Tibial nerve (tissue), 4 donors: Measurements from ENCODE around the gene SLC17A7. TPM values are rescaled to one million over a fixed set of nuclear protein-coding genes. Genes with fewer than 3 reads are reported as not detected.
A peak's percentile ranks its signal among the peaks of the same experiment; 100 is the strongest.

Experiments
- DNase-seq, 2 donors: peaks; one replicate each; pipeline ENCODE4 v3.0.0-alpha.2; 2019; ENCODE audit warnings: low spot score in 2 of 2
- H3K27ac ChIP-seq, 4 donors: fragments of 200-600 bp; sonication (generic) in 3 of 4; one replicate each; pipeline ENCODE4 v1.5.1; 2017 to 2019; ENCODE audit warnings: mild to moderate bottlenecking in 1 of 4
- H3K27me3 ChIP-seq, 2 donors: fragments of 200-600 bp; sonication (generic) in 1 of 2; one replicate each; pipeline versions ENCODE4 v1.5.1 to v1.6.0; 2017 to 2019
- H3K36me3 ChIP-seq, 3 donors: fragments of 200-600 bp; sonication (generic); one replicate each; pipeline ENCODE4 v1.5.1; 2018 to 2019
- H3K4me1 ChIP-seq, 4 donors: fragments of 200-600 bp; sonication (generic) in 3 of 4; one replicate each; pipeline ENCODE4 v1.5.1; 2017 to 2019
- H3K4me3 ChIP-seq, 4 donors: fragments of 200-600 bp; sonication (generic) in 3 of 4; one replicate each; pipeline ENCODE4 v1.5.1; 2017 to 2019; ENCODE audit warnings: mild to moderate bottlenecking in 1 of 4, moderate library complexity in 1 of 4
- H3K9me3 ChIP-seq, 4 donors: fragments of 200-600 bp; sonication (generic) in 3 of 4; one replicate each; pipeline ENCODE4 v1.5.1; 2017 to 2019
- EP300 ChIP-seq, 2 donors: sonication (generic); formaldehyde crosslinking; IDR thresholded peaks; one replicate each; pipeline ENCODE4 v1.6.1; 2017; ENCODE audit warnings: antibody characterized with exemption in 2 of 2, mild to moderate bottlenecking in 1 of 2
- POLR2A ChIP-seq, 2 donors: fragments of 450-650 bp; IDR thresholded peaks; one replicate each; pipeline ENCODE4 v1.6.1; 2017; ENCODE audit warnings: antibody characterized with exemption in 2 of 2, mild to moderate bottlenecking in 2 of 2, moderate library complexity in 2 of 2
- WGBS, 2 donors: methylation state at CpG; one replicate each; pipeline ENCODE4 v1.1.5; 2018; 5-methylcytosine and 5-hydroxymethylcytosine counted together
- total RNA-seq, 4 donors: library from RNA; depleted of rRNA; stranded (reverse); fragments of >200 nt; gene quantifications; one replicate each; pipeline ENCODE4 v1.1.0, GENCODE V29; 2016
- TF ChIP-seq, protein P1 (sequence below), 5 experiments: fragments of 200-600 bp in 3 of 5; fragments of 450-650 bp in 2 of 5; sonication (generic) in 3 of 5; IDR thresholded peaks; one replicate each; pipeline ENCODE4 v1.5.1; 2016 to 2019; ENCODE audit warnings: antibody characterized with exemption in 5 of 5, mild to moderate bottlenecking in 3 of 5, moderate library complexity in 2 of 5

SLC17A7 gene
- total RNA-seq, 4 donors from 2014 or later: 2.4 to 7.1 (median 6.2) TPM

DNA sequence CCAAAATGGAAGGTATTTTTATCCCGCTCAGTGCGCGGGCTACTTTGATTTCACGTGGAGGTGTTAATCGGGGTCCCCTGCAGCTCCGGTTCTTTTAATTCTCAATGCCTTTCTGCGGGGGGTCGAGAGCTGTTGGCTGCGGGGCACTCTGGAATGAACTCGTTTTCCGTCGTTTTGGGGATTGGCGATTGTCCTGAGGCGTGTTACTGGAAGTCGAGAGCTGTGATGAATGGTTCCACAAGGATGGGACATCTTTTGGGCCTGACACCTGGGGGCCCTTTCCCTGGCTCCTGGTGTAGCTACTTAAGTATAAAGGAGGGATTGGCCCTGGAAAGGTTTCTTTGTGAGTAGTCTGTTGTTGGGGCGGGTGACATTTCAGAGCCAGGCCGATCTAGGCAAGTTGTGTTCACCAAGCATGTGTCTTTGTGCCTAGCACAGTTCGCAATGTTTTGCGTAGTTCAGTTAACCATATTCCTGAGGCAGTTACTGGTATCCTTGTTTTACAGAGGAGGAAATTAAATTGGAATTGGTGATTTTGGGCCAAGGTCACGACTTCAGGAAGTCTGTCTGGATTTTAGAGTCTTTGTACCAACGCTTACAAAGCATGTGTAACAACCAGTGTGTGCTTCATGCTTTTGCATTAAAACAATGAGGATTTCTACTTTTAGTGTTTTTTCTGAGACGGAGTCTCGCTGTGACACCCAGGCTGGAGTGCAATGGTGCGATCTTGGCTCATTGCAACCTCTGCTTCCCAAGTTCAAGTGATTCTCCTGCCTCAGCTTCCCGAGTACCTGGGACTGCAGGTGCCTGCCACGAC, 46.9 kb upstream of the SLC17A7 start:
- 1 to 2% methylated on average over 26 of the region's 26 CpGs for WGBS, 2 donors
- H3K27ac ChIP-seq: peak overlapping the region; percentile 82 to 93 (median 89)

DNA sequence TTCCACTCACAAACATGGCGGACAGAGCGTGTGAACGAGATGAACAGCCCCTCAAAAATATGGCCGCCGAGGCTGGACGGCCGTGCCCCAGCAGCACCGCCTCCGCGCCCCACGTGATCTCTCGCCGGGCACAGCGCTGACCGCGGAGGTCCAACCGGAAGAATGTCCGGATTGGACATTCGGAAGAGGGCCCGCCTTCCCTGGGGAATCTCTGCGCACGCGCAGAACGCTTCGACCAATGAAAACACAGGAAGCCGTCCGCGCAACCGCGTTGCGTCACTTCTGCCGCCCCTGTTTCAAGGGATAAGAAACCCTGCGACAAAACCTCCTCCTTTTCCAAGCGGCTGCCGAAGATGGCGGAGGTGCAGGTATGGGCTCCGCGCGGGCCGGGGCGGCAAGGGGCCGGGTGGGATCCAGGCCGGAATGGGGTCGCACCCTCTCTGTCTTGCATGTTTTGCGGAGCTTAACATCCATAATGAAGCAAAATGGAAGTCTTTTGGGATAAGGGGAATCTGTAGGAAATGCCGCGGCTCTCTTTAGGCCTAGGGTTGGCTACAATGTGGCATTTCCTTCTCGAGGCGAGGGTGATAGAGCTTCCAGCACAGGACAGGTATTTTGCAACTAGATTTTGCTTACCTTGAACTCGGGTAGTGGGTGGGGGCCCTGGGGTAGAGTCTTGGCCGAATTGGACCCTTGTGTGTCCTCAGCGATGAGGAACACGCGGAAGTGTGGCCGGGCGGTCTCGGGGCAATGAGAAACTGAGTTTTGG, 46.1 kb upstream of the SLC17A7 start, which contains the start of gene RPL13A:
Gene RPL13A (plus strand): TSS at position 332 of the 769 bp plus-strand sequence. CDS start 22 bp downstream, at position 354.
- Histone ChIP-seq H3K27me3 (no peaks in the 10 kb centered on the region), H3K4me1 (peaks cover 0 to 34% (median 20%) of the 10 kb centered on the region in 4 donors), H3K27ac (peak within 1 kb of the TSS; percentile 82 to 93 (median 89)), H3K36me3 (peaks cover 7 to 55% (median 26%) of the 10 kb centered on the region in 3 donors), H3K4me3 (peak within 1 kb of the TSS; percentile 79 to 98 (median 96)), H3K9me3 (no peaks in the 10 kb centered on the region)
- DNase-seq: peak; percentile 99
- 0 to 1% methylated on average over 28 to 35 of the region's 57 CpGs for WGBS, 2 donors
- TF ChIP-seq, protein P1, sequence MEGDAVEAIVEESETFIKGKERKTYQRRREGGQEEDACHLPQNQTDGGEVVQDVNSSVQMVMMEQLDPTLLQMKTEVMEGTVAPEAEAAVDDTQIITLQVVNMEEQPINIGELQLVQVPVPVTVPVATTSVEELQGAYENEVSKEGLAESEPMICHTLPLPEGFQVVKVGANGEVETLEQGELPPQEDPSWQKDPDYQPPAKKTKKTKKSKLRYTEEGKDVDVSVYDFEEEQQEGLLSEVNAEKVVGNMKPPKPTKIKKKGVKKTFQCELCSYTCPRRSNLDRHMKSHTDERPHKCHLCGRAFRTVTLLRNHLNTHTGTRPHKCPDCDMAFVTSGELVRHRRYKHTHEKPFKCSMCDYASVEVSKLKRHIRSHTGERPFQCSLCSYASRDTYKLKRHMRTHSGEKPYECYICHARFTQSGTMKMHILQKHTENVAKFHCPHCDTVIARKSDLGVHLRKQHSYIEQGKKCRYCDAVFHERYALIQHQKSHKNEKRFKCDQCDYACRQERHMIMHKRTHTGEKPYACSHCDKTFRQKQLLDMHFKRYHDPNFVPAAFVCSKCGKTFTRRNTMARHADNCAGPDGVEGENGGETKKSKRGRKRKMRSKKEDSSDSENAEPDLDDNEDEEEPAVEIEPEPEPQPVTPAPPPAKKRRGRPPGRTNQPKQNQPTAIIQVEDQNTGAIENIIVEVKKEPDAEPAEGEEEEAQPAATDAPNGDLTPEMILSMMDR (IDR thresholded peaks at IDR 0.05): peak in 1 of 5 experiments; percentile 40
- TF ChIP-seq EP300 (IDR thresholded peaks at IDR 0.05): peak; percentile 99 to 100
- peak; percentile 97 to 99 for TF ChIP-seq POLR2A (IDR thresholded peaks at IDR 0.05)

More for the DNA sequence above, 46.9 kb upstream of the SLC17A7 start:
- DNase-seq: no peak
- H3K4me1 ChIP-seq: peaks cover 0 to 34% (median 20%) of the 10 kb centered on the region in 4 donors
- no peaks in the 10 kb centered on the region for H3K9me3 ChIP-seq
- TF ChIP-seq, protein P1 (IDR thresholded peaks at IDR 0.05): no peak
- TF ChIP-seq POLR2A (IDR thresholded peaks at IDR 0.05): no peak
- no peak for TF ChIP-seq EP300 (IDR thresholded peaks at IDR 0.05)
- H3K36me3 ChIP-seq: peaks cover 7 to 56% (median 27%) of the 10 kb centered on the region in 3 donors
- H3K27me3 ChIP-seq: no peaks in the 10 kb centered on the region
- peak overlapping the region; percentile 79 to 98 (median 96) for H3K4me3 ChIP-seq

DNA sequence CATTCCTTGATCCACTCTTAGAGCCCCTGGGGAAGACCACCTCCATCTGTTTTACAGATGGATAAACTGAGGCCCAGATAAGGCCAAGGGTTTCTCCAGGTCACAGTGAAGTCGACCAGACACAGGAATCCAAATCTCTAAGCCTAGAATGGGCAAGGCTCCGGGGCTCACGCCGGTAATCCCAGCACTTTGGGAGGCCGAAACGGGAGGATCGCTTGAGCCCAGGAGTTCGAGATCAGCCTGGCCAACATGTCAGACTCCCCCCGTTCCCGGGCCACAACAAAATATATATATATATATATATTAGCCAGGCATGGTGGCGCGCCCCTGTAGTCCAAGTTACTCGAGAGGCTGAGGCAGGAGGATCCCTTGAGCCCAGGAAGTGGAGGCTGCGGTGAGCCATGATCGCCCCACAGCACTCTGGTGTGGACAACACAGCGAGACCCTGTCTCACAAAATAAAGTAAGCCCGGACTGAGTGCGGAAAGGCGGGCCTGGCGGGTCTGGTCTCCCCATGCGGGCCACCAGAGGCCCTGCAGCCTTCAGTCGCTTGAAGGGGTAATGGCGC, 45.5 kb upstream of the SLC17A7 start:
- TF ChIP-seq, protein P1 (IDR thresholded peaks at IDR 0.05): no peak
- TF ChIP-seq EP300 (IDR thresholded peaks at IDR 0.05): no peak
- TF ChIP-seq POLR2A (IDR thresholded peaks at IDR 0.05): no peak
- peak overlapping the region; percentile 79 to 91 (median 80) for H3K27ac ChIP-seq
- no peaks in the 10 kb centered on the region for H3K9me3 ChIP-seq
- H3K4me1 ChIP-seq: peaks cover 0 to 34% (median 20%) of the 10 kb centered on the region in 4 donors
- 66 to 67% methylated on average over 22 of the region's 23 CpGs for WGBS, 2 donors
- H3K4me3 ChIP-seq: peak overlapping the region in 2 of 4 donors; percentile 33 to 97
- no peak for DNase-seq
- peaks cover 7 to 55% (median 20%) of the 10 kb centered on the region in 3 donors for H3K36me3 ChIP-seq
- H3K27me3 ChIP-seq: no peaks in the 10 kb centered on the region

DNA sequence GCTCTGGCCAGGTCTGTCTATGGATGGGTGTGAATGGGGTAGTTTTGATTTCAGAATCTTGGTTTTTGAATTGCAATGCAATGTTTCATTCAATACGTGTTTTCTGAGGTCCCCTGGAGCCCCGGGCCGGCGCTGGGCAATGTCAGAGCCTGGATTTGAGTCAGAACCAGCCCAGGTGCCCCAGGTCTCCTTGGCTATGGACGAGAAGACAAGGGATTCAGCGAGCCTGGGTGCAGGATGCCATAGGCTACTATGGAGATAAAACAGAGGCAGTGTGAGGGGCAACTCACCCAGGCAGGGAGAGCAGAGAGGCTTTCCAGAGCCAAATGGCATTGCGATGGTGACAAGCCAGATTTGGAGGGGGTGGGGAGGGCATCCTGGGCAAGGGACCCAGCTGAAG, 44.9 kb upstream of the SLC17A7 start:
- no peak for DNase-seq
- H3K36me3 ChIP-seq: peaks cover 7 to 53% (median 15%) of the 10 kb centered on the region in 3 donors
- H3K4me1 ChIP-seq: peaks cover 0 to 34% (median 20%) of the 10 kb centered on the region in 4 donors
- no peaks in the 10 kb centered on the region for H3K27me3 ChIP-seq
- no peaks in the 10 kb centered on the region for H3K9me3 ChIP-seq
- 91 to 94% methylated on average over 7 of the region's 7 CpGs for WGBS, 2 donors
- H3K27ac ChIP-seq: peak overlapping the region in 1 of 4 donors; percentile 79
- no peak overlapping the region for H3K4me3 ChIP-seq
- TF ChIP-seq EP300 (IDR thresholded peaks at IDR 0.05): no peak
- TF ChIP-seq, protein P1 (IDR thresholded peaks at IDR 0.05): no peak
